ENCODE results near the gene PDE3B. TPM values are rescaled to one million over a fixed set of nuclear protein-coding genes. Genes with fewer than 3 reads are reported as not detected.

PDE3B gene
- total RNA-seq, 2 donors from 2014 or later = 21.5 to 23.6 TPM

DNA sequence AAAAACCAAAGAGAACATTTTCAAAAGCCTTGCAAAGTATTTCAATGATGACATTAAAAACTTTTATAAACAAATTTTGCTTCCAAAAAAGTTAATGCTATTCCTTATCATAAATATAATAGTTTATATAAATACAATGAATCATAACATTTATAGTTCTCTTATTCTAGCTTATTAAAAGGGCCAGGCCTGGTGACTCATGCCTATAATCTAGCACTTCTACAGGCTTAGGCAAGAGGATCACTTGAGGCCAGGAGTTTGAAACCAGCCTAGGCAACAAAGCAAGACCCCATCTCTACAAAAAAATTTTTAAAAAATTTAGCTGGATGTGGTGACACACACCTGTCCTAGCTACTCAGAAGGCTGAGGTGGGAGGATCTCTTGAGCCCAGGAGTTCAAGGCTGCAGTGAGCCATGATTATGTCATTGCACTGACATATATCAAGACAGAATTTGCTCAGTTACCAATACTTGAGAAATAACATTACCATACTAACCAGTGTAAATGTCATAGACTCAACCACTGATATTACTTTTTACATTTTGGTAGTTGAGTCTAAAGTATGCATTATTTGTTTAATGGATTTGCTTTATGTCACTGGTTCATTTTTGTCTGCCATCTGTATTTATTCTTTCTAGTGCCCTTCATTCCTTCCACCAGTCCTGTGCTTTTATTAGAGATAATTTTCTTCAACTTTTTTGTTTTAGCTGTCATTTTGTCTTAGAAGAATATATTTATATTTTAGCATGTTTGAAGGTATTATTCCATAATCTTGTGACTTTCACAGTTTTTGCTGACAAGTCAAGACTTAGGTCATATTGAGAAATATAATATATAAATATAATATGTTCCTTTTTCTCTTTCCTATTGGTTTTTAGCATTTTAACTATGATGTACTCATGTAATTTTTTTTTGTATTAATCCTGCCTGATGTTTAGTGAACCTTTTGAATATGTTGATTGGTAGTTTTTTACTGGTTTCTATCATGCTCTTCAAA lies 192.2 kb downstream of the PDE3B start:
- H3K27ac ChIP-seq = no peak overlapping the region
- no peaks in the 10 kb centered on the region for H3K36me3 ChIP-seq
- DNase-seq = no peak
- TF ChIP-seq CTCF (IDR thresholded peaks at IDR 0.05) = no peak
- H3K9me3 ChIP-seq = no peaks in the 10 kb centered on the region
- no peaks in the 10 kb centered on the region for H3K27me3 ChIP-seq
- intact Hi-C loops (cut with DNase I) = no loop called here
- no peak overlapping the region for H3K4me3 ChIP-seq
- H3K9ac ChIP-seq (ENCODE audit: low read depth in 2 of 2, low read length in 2 of 2) = no peak overlapping the region
- H3K4me1 ChIP-seq = no peaks in the 10 kb centered on the region

DNA sequence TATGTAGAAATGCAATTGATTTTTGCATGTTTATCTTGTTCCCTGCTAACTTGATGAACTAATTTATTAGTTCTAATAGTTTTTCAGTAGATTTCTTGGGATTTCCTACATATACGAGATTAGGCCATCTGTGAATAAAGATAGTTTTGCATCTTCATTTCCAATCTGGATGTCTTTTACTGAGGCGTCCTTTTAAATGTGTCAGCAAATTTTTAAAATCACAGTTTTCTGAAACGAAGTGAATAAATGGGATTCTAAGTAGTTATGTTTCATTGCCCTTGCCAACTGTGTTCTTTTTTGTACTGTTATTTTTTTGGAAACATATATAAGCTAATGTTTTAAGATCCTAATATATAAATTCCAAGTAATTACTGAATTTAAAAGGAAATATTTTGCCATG lies 198.4 kb downstream of the PDE3B start:
- H3K4me3 ChIP-seq = no peak overlapping the region
- no peak for DNase-seq
- no peaks in the 10 kb centered on the region for H3K36me3 ChIP-seq
- no peak overlapping the region for H3K27ac ChIP-seq
- no peaks in the 10 kb centered on the region for H3K27me3 ChIP-seq
- no peaks in the 10 kb centered on the region for H3K4me1 ChIP-seq
- H3K9me3 ChIP-seq = no peaks in the 10 kb centered on the region
- intact Hi-C loops (cut with DNase I) = no loop called here
- no peak overlapping the region for H3K9ac ChIP-seq (ENCODE audit: low read depth in 2 of 2, low read length in 2 of 2)
- no peak for TF ChIP-seq CTCF (IDR thresholded peaks at IDR 0.05)

- intact Hi-C loops (cut with DNase I) = no loop called here
- DNase-seq = no peak
- H3K4me3 ChIP-seq = no peak overlapping the region
- H3K4me1 ChIP-seq = no peaks in the 10 kb centered on the region
- H3K9ac ChIP-seq (ENCODE audit: low read depth in 2 of 2, low read length in 2 of 2) = no peak overlapping the region
- no peak overlapping the region for H3K27ac ChIP-seq
- no peaks in the 10 kb centered on the region for H3K9me3 ChIP-seq
- no peak for TF ChIP-seq CTCF (IDR thresholded peaks at IDR 0.05)
- H3K36me3 ChIP-seq = no peaks in the 10 kb centered on the region
- no peaks in the 10 kb centered on the region for H3K27me3 ChIP-seq
Measured at GRCh38 chr11:14852571-14853177, 209.1 kb downstream of the PDE3B start.

DNA sequence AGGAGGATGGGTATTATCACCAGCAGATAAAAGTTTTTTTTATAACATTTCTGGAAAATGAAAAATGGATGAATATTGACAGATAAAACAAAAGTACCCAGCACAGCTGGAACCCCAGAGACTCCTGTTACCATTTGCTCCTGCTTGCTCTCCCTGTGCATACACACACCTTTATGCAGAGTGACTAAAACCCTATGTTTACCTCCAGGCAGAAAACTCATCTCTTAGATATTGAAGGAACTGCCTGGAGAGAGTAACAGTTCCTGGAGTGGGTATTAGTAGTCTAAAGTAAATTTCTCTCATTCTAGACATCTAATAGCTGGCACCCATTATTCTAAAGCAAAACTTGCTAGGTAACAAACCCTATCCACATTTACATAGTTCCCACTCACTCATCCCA lies 210.5 kb downstream of the PDE3B start:
- H3K9ac ChIP-seq (ENCODE audit: low read depth in 2 of 2, low read length in 2 of 2) = no peak overlapping the region
- TF ChIP-seq CTCF (IDR thresholded peaks at IDR 0.05) = no peak
- no peak for DNase-seq
- no peaks in the 10 kb centered on the region for H3K36me3 ChIP-seq
- H3K27me3 ChIP-seq = no peaks in the 10 kb centered on the region
- no peak overlapping the region for H3K27ac ChIP-seq
- no peaks in the 10 kb centered on the region for H3K4me1 ChIP-seq
- H3K9me3 ChIP-seq = no peaks in the 10 kb centered on the region
- H3K4me3 ChIP-seq = no peak overlapping the region
- intact Hi-C loops (cut with DNase I) = no loop called here

DNA sequence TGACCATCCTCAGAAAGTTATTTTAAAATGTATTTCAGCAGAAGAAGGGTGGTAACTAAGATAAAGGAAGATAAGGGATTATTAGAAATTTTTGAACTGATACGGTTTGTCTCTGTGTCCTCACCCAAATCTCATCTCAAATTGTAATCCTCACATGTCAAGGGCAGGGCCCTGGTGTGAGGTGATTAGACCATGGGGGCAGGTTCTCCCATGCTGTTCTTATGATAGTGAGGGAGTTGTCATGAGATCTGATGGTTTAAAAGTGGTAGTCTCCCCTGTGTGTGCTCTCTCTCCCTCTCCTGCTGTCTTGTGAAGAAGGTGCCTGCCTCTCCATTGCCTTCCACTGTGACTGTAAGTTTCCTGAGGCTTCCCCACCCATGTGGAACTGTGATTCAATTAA lies 212.3 kb downstream of the PDE3B start:
- intact Hi-C loops (cut with DNase I) = no loop called here
- Histone ChIP-seq H3K4me3 (no peak overlapping the region), H3K36me3 (no peaks in the 10 kb centered on the region), H3K9me3 (no peaks in the 10 kb centered on the region), H3K27me3 (no peaks in the 10 kb centered on the region), H3K9ac (ENCODE audit: low read depth in 2 of 2, low read length in 2 of 2) (no peak overlapping the region), H3K4me1 (no peaks in the 10 kb centered on the region), H3K27ac (no peak overlapping the region)
- no peak for TF ChIP-seq CTCF (IDR thresholded peaks at IDR 0.05)
- DNase-seq = no peak

Measured in colonic mucosa (tissue), 4 donors.